HG03095 (cell line): ENCODE results near the gene POLR3H.

Source experiments
- ATAC-seq: cut with Tn5 transposase; IDR thresholded peaks from one replicate; pipeline ENCODE4 v1.9.1; 2021; ENCODE audit warnings: moderate library complexity; ENCODE audit not compliant: unreplicated experiment

POLR3H gene

DNA sequence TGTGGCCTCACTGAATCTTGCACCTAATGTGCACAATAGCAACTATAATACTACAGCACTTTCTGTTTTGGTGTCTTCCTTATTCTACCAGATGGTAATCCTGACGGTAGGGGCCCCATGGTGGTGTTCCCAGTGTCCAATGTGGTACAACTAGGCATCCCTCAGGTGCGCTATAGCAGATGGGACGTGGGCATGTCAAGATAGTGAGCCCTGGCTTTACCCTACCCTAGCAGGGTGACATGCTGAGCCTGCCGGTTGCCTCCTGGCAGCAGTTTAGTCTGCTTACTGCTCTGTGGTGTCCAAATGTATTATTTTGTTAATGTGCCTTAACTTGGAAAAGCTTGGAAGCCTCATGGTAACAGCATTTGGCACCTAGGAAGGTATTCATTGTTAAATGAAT is 56.2 kb downstream of the POLR3H start:
- ATAC-seq = no peak

GRCh38 chr22:41487037-41487935 is 57.0 kb downstream of the POLR3H start:
- no peak for ATAC-seq

GRCh38 chr22:41485033-41485432 is 59.2 kb downstream of the POLR3H start:
- no peak for ATAC-seq

DNA sequence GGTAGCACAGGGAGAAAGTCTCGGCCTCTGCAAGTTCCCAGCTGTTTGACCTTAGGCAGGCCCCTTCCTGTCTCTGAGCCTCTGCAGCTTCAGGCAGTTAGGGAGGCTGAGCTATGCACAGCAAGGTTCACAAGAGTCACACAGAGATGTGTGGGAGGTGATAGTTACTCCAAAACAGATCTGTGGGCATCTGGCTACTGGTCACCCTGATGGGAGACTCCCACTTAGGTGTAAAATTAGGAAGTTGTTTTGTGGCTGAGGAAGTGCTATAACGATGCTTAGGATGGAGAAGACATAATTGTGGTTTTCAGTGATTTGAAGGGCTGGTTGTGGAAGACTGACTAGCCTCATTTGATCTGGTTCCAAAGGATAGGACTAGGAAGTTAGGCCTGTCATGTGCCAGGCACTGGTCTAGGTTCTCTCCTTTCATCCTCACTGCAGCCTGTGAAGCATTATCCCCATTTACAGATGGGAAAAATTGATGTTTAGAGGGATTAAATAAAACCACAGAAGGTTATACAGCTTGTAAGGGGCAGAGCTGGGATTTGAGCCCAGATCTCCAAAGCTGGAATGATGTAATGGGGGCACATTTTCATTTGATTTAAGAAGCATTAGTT is 61.8 kb downstream of the POLR3H start:
- no peak for ATAC-seq

GRCh38 chr22:41481925-41482318 is 62.3 kb downstream of the POLR3H start:
- no peak for ATAC-seq

GRCh38 chr22:41481131-41481830 is 63.0 kb downstream of the POLR3H start:
- no peak for ATAC-seq

DNA sequence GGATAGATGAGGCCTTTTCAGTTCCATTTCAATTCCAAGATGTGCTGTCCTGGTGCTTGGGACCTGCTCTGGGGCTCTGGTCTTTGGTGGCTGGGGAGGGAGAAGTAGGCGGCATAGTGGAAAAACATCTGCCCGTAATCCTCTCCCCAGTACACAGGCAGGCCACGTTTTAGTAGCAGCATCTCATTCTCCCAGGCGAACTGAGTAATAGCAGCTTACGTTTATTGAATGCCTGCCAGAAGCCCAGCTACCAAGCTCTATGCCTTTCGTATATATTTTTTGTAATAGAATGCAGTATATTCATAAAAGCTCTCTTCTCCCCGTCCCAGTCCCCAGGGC is 63.9 kb downstream of the POLR3H start:
- no peak for ATAC-seq

- no peak for ATAC-seq
Observed at GRCh38 chr22:41479671-41480396, 64.4 kb downstream of the POLR3H start.

GRCh38 chr22:41478891-41479521 is 65.3 kb downstream of the POLR3H start:
- ATAC-seq = no peak

DNA sequence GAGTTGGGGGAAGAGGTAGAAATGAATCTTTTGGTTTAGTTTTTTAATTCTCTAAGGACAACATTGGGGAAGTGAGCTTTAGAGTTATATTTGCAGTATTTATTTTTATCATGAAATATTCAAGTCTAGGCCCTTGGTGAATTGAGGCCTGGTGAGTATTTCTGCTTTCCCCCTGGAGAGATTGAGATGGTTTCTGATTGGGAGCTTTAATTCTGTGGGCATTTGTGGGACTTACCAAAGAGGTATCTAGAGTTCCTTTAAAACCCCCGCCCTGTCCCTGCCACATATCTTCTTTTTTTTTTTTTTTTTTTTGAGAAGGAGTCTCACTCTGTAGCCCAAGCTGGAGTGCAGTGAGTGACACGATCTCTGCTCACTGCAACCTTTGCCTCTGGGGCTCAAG is 65.8 kb downstream of the POLR3H start:
- ATAC-seq = no peak
